GM10266 (cell line): ENCODE data around the gene PNLIPRP2.

Source experiments
- DNase-seq: peaks from one replicate; pipeline ENCODE4 v3.0.0; 2012; ENCODE audit errors: extremely low spot score
- CTCF ChIP-seq: IDR thresholded peaks from 2 replicates; pipeline ENCODE4 v1.5.1; 2012; ENCODE audit warnings: mild to moderate bottlenecking, low read depth; ENCODE audit not compliant: control insufficient read depth, insufficient read depth; ENCODE audit errors: missing control alignments

The PNLIPRP2 gene

GRCh38 chr10:116670706-116671105 lies 50.0 kb downstream of the PNLIPRP2 start:
- TF ChIP-seq CTCF, result no peak
- no peak for DNase-seq

GRCh38 chr10:116671274-116671926 lies 50.6 kb downstream of the PNLIPRP2 start:
- TF ChIP-seq CTCF, result no peak
- no peak for DNase-seq

- DNase-seq, result no peak
- TF ChIP-seq CTCF, result no peak
Observed at GRCh38 chr10:116672891-116673290, 52.1 kb downstream of the PNLIPRP2 start.

DNA sequence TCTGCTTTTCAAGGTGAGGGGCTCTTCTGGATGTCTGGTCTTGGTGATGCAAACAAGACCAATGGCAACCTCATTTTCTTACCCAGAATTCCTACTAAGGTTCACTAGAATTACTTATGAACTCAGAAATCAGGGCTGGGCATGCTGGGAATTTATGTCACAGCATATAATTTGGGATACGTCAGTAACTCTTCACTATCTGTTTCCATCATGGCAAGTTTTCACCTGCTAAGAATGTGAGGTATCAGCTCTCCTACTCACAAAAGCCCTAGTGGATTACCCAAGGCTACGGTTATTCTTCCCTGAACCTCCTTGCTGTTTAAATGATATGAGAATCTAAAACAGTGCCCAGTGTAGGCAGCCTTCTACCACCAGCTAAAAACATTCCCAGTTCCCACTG lies 53.1 kb downstream of the PNLIPRP2 start:
- DNase-seq, result no peak
- TF ChIP-seq CTCF, result no peak

GRCh38 chr10:116674901-116675423 lies 54.2 kb downstream of the PNLIPRP2 start:
- no peak for TF ChIP-seq CTCF

DNA sequence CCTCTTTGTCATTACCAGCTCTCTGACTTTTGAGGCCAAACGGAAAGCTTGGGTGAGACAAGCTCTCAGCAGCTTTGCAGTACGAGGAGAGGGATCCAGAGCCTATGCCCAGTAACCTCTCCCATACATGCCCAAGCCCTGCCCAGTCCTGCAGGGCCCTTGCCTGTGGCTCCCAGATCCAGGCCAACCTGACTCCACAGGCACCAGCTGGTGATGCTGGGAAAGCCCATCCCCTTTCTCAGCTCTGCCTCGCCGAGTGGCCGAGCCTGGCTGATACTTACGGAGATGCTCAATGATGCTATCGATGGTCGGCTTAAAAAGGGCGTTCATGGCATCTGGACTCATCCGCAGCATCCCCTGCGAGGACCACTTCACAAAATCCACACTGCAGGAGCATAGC lies 55.4 kb downstream of the PNLIPRP2 start:
- DNase-seq, result no peak
- TF ChIP-seq CTCF, result no peak

More at GRCh38 chr10:116674901-116675423, 54.2 kb downstream of the PNLIPRP2 start:
- no peak for DNase-seq

- TF ChIP-seq CTCF, result no peak
- DNase-seq, result no peak
Observed at GRCh38 chr10:116676633-116677032, 55.9 kb downstream of the PNLIPRP2 start.
